Fibroblast of skin of back (primary cell): ENCODE measurements around the gene CYP26B1.

Experiments
- DNase-seq: peaks from one replicate; pipeline ENCODE4 v3.0.0-alpha.2; 2013

CYP26B1 gene

GRCh38 chr2:72154386-72154975 lies 6.8 kb upstream of the CYP26B1 start:
- no peak for DNase-seq

DNA sequence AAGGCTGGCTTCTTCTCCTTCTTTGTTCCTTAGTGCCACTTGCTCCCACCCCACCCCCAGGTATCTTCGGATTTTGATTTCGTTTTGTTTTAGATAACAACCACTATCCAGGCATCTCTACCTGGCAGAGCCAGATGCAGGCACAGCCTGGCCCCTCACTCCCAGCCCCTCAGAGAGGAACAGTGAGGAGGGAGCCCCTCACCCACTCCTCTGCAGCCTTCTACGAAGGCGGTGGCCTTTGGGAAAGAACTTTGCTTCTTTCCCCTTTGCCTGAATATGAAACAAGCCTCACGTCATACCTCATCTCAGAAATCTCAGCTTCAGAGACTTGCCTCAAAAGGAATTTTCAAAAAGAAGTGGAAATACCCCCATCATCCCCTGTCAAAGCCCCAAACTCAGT lies 6.3 kb upstream of the CYP26B1 start:
- no peak for DNase-seq

DNA sequence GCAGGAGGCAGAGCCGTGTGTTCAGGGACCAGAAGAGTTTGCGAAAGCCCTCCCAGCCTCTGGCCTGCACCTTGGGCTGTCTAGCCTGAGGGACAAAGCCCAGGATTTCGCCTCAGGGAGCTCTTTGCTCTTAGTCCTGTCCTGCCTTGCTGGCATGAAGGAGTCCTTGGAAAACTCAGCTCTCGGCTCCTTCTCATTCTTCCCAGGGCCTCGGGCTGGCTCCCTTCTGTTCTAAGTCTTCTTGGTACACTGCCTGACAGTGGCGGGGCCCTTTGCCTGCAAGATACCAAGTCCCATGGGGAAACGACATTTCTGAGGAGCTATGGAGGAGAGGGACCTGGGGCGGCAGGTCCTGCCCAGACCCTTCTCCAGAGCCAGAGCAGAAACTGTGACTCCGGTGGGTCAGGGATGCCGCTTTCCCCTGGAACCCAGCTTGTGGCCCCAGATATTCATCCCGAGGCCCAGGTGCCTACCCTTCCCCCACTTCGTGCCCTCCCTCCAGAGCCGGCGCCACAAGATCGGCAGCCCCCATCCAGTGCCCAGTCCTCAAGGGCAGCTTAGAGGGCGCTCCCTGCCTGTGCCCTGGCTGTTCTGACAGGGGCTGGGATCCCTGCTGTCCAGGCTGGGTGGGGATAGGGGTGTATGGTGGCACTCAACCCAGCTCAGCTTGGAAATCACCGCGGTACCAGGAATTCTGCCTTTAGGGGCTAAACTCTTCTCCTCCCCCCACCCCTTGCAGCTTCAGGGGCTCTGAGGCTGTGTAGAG lies 5.5 kb upstream of the CYP26B1 start:
- DNase-seq = no peak

DNA sequence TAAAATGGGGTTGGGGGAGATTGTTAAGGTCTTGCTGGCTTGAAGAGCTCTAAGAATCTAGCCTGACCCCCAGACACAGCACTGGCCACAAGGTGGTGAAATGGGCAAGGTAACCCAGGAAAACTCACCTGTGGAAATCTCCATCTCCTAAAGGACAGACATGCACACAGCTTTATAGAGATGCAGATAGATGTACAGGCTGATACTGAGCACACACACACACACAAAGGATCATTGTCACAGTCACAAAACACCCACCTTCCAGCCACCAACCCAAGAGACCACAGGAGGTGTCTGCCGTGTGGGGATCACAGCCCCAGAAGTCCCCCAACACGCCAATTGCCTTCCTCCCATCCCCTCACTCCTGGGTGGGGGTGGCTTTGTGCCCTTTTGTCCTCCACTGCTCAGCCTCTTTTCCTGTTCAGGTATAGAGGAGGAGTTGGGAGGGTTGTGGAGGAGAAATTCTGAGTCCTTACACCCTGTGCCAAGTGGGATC lies 3.2 kb upstream of the CYP26B1 start:
- no peak for DNase-seq

GRCh38 chr2:72150157-72150860 lies 2.6 kb upstream of the CYP26B1 start:
- peak; percentile 76 for DNase-seq

- no peak for DNase-seq
These were observed 2.0 kb upstream of the CYP26B1 start for GRCh38 chr2:72149556-72150156.

DNA sequence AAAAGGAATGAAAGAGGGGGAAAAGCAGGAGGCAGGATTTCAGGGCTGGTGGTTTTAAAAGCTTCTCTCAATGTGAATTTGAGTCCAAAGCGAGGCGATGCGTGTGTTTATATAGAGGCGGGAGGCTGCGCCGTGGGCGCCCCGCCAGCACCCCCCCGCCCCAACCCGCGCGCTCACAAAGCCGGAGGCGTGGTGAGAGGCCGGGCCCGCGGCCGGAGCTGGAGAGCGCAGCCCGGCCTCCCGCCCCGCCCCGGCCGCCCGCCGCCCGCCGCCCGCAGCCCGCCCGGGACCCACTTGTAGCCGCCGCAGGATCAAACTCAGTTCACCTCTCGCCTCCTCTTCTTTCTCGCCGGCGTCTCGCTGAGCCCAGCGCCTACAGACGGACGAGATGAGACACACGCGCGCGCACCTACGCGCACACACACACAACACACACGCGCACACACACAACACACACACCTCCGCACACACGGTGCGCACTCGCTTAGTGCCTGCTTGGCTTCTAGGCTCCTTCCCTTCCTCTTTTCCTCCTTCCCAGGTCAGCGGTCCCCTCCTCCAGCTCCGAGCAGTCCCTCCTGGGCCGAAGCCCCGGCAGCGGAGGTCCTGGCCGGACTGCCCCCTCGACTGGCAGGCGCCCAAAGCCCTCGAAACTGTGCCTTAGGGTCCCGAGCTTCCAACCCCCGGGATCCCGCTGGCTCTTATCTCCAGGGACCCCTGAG lies 1.3 kb upstream of the CYP26B1 start:
- DNase-seq = peak; percentile 33

DNA sequence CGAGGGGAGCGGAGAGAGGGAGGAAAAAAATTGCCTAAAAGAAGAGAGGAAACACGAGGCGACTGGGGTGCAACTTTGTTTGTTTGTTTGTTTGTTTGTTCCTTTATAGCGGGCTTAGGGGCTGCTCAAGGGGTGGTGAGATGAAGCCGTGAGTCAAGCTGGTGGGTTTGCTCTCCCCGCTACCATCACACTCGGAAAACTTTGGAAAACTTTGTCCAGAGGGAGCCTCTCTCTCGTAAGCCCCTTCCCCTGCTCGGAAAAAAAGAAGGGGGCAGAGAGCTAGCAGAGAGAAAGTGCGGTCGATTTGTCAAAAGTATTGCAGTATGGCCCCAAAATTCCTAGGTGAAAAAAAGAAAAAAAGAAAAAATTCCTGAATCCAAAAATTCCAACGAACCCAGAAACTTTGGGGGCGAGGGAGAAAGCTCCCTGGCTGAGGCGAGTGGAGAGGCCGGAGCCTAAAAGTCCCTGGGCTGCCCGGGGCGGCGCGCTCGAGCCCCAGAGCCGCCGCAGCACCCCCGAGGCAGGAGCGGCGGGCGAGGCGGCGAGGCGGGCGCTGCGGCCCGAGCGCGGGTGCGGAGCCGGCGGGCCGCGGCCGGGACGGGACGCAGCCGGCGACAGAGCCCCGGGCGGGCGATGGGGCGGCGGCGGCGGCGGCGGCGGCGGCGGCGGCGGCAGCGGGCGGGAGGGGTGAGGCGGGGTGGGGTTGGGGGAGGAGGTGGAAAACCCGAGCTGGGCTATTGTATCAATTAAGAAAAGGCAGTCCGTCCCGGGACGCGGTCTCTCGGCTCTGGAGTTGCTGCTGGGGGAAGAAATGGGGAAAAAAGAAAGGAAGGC lies 558 bp upstream of the CYP26B1 start:
- DNase-seq = no peak

- no peak for DNase-seq
These were observed 1.0 kb downstream of the CYP26B1 start for GRCh38 chr2:72146347-72147302.

DNA sequence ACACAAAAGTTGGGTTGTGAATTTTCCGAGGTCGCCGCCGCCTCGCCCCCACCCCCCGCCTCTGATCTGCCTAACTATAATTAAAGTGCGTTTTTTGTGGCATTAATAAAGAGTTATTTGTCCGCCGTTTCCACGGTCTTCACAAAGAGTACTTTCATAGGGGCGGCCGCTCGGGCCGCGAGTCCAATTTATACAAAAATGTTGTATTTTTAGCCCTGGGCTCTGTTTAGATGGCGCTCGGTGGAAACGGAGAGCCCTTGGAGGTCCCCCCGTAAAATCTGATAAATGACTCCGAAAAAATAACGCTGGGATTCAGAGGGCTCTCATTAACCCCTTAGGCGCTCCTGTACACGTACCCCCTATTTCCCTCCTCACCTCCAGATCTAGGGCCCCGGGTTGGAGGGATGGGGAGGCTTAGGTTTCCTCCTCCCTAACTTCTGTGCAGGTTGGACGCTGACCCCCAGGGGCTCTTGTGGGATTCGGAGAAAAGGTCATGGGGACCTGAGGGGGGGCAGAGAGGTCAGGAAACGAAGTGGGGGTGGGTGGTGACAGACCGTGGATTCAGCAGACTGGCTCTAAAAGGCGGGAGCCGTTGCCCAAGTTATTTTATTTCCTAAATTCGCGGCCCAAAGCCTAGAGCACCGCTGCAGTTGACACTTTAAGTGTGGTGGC lies 1.9 kb downstream of the CYP26B1 start:
- DNase-seq = no peak

GRCh38 chr2:72145289-72145657 lies 2.4 kb downstream of the CYP26B1 start:
- no peak for DNase-seq

DNA sequence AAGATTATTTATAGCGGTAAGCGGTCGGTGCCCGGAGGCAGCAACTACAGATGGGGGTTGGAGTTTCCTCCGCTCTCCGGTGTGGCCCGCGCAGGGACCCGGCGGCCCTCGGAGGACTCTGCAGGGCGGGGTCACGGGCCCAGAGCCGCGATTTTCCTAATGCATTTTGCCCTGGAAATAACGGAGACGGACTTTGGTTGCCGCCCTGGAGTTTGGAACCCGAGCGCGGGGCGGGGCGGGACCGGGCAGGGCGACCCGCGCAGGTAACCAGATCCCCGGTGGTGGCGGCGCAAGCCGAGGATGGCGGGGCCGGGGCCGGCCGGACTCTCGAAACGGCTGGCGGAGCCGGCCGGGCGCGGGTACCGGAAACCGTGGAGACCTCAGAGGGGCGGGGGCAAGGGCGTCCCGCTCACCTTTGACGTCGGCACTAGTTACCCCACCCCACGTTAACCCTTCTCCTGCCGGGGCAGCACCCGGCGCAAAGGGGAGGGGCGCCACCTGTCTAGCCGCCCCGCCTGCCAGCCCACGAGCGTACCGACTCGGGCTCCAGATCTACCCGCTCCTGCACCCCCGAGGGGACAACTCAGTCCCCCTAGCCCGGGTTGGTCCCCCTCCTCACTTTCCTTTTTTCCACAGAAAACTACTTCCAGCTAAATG lies 2.9 kb downstream of the CYP26B1 start:
- no peak for DNase-seq

DNA sequence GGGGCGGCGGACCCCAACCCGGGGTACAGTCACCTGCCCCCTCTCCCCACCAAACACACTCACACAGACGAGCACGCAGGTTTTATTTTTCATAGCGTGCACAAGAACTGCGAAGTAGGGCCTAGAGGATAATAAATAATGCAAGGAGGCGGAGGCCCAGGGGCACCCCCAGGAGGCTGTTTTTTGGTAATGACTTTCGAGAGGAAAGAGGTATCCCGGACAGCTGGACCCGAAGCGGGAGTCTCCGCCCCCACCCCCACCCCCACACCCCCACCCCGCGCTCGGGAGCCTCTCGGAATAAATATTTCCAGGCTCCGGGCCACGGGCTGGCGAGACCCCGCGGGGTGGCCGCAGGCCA lies 3.4 kb downstream of the CYP26B1 start:
- DNase-seq = no peak

DNA sequence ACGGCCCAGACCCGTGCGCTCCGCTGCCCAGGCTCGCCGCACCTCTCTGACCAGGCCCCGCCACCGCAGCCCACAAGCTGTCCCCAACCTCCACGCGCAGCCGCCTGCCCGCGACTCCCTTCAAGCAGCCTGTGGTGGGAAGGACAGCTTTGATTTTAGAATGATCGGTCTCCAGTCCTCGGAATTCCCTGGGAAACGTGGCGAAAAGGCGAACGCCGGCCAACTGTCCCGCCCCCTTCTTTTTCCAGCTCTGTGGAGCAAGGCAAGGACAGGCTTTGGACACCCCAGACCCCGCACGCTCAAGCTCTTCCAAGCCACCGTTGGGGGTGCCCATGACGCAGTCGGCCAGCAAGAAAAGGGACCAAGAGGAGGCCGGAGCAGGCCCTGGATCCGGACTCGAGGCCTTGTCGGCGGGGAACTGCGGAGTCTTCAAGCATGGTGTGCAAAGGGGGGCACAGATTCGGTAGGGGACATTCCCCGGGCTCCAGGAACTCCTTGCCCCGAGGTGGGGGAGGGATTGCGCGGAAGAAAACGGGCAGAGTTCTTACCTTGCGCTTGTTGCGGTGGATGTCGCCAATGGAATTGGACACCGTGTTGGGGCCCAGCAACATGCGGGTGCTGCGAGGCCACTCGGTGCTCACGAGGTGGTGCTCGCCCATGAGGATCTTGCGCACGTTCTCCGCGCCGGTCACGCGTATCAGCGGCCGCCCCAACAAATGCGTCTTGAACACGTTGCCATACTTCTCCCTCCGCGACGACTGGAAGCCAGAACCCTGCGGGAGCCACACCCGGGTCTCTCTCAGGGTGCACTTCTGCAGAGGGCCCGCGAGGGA lies 4.0 kb downstream of the CYP26B1 start:
- DNase-seq = no peak

DNA sequence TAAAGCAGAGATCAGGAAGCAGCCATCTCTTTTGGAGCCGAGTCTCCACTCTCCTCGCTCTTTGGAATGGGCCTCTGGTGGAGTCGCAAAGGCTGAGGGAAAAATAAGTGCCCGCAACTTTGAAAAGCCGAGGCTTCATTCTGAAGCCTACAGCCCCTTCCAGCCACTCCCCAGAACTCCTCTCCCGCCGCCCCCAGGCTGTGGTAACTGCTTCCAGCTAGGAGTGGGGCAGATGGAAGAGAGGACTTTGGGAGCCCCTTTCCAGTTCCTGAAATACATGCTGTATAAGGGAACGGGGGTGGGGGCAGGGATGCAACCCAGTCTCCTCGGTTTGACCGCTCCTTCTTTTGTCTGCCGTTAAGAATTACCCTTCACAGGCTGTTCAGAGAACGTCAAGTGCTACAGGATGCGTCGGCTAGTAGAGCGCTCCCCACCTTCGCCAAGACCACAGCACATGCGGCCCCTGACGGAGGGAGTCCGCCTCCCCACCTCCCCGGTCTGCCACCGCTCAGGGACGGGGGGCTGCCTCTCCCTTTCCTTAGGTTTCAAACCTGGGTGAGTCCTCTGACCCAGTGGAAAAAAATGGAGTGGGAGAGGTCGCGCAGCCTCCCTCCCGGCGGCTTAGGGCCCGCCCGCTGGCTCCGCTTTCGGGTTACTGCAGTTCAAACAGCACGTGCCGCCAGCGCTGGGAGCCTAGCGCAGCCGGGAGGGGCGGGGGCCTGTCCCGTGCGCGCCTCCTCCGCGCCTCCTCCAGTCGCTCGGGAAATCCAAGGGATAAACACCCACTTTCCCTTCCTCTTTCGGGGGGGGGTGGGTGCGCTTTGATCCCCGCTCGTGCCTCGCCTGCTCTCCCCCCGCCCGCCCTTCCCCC lies 4.9 kb downstream of the CYP26B1 start:
- peak; percentile 26 for DNase-seq

- DNase-seq = no peak
These were observed 5.7 kb downstream of the CYP26B1 start for GRCh38 chr2:72141881-72142451.

GRCh38 chr2:72141032-72141645 lies 6.5 kb downstream of the CYP26B1 start:
- no peak for DNase-seq
